Colon (tissue), 2 donors: ENCODE measurements around the gene SH3RF3.
"Not testable (repeated sequence)": the region's sequence is repeated elsewhere in the genome, so short reads cannot be mapped to it uniquely, and the experiment has no call there.

Experiments
- FAIRE-seq: peaks from 2 replicates; lab custom pipeline; 2012; peaks lifted over from hg19 to GRCh38; lab: Jason Lieb, UNC
- donor health status: control.
- donor health status: control.

The SH3RF3 gene

DNA sequence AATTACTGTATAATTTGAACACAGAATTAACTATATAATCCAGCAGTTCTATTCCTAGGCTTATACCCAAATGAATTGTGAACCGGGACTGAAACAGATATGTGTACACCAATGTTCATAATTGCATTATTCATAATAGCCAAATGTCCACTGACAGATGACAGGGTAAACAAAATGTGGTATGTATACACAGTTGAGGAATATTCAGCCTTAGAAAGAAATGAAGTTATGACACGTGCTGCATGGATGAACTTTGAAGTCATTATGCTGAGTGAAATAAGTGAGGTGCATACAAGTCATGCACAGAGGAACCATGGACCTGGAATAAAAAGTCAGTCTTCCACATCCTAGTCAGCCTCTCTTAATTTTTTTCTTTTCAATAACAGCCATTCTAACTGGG lies 91.9 kb downstream of the SH3RF3 start:
- no peak for FAIRE-seq

- FAIRE-seq = not testable (repeated sequence)
Measured at GRCh38 chr2:109221316-109221715, 92.3 kb downstream of the SH3RF3 start.

GRCh38 chr2:109222422-109222821 lies 93.4 kb downstream of the SH3RF3 start:
- no peak for FAIRE-seq

DNA sequence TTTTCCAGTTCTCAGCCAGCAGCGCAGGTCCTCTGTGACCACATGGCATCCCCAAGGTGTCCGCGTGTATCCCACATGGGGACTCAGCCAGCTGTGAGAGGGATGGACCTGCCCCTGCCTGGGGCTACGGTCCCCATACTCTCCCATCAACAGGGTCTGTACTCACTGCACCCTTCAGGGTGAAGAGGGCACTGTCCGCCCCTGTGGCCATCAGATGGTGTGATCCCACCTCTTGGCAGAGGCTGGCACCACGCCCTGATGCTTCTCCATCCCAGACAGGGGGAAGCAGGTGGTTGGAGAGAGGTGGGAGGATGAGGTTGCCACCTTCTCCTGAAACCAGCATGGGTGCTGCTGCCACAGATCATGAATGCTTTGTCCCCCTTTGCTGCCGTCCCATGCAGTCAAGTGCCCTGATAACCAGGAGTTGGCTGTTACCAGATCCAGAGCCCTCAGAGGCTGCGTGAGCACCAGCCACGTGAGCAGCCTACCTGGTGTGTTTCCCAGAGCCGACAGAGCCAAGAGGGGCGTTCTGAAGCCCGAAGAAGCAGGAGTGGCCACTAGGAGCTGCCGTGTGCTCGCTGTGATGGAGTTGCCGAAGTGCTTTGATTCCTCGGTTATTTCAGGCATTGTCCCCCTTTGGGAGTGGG lies 93.9 kb downstream of the SH3RF3 start:
- FAIRE-seq = no peak

DNA sequence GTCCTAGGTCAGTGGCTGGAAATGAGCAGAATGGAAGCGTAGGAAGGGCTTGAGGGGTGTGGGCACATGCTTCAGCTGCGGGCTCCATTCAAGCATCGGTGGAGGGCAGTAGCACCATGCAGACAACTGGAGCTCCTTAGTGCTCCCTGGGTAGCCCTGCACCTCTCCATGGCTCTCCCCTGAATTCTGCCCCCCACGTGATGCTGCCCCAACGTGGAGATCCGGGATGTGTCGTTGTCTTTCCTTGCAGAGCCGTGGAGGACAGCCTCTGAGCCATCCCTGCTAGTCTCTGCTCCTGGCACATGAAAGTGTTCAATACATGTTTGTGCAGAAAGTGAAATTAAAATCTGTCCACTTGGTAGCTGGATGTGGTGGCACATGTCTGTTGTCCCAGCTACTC lies 94.5 kb downstream of the SH3RF3 start:
- no peak for FAIRE-seq

DNA sequence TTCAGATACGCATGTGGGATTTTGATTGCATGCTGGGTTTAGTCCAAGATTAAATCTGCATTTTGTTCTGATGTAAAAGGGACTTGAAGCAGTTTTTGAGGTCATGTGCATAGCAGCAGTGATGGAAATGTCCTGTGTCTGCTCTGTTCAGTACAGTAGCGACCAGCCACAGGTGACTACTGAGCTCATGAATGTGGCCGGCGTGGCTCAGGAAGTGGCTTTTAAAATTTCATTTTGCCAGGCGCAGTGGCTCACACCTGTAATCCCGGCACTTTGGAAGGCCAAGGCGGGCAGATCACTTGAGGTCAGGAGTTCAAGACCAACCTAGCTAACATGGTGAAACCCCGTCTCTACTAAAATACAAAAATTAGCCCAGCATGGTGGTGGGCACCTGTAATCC lies 95.3 kb downstream of the SH3RF3 start:
- not testable (repeated sequence) for FAIRE-seq

DNA sequence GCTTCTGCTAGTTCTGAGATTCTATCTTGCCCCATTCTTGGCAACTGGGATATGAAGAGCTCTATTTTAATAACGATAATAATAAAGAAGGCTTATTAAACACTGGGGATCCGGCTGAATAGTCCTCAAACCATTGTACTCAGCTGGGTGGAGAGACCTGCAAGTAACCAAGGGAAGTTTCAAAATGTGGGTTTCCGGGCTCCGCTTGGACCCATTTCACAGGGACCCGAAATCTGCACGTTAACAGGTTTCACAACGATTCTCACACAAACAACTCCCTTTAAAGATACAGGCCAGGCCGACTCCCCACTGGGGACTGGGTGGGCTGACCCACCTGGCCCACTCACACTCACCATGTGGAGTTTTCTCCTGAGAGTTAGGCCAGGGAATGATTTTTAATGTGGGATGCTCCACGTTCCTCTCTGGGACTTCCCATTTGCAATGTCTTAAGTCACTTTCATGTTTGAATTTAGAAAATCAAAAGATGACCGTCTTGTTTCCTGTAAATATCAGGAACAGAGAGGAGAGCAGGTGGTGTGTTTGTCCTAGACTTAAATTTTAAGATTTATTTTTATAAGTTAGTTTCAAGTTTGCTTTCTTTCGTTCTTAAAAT lies 96.3 kb downstream of the SH3RF3 start:
- no peak for FAIRE-seq

DNA sequence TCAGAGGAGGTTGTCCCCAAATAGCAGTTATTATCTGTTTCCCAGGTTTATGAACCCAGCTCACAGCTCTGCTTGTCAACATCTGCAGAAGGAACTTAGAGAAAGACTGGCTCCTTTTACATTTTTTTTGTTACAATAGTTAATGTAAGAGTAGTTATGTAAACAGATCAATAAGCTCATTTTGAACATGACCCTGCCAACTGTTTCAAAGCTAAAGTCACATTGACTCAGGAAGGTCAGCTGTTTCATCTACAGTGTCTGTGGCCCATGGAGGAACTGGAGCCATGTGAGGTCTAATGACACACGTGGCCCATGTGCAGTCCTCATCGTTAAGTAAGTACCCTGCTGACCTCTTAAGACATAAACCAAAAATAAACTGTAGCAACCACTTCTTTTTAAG lies 97.1 kb downstream of the SH3RF3 start:
- FAIRE-seq = no peak

GRCh38 chr2:109226622-109227021 lies 97.6 kb downstream of the SH3RF3 start:
- no peak for FAIRE-seq

DNA sequence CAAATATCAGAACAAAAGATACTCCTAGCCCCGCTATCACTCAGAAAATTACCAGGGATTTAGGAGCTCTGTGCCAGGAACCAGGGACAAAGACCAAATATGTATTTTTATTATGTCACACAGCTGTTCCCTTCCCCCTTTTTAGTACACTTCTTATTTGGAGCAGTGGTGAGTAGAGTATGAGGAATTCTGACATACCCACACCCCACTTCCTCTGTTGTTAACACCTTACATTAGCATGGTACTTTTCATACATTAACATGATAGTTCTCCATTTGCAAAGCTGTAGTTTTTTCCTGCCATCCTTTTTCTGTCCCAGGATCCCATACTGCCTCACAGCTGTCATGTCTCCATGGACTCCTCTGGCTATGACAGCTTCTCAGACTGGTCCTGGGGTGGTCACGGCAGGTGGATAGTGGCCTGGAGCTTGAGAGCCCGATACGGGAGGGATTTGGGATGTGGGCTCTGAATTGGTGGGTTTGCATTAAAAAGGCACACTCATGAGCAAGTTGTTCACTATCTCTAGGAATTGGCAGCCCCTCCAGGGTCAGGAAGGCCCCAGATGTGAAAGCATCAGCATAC lies 100.2 kb downstream of the SH3RF3 start:
- FAIRE-seq = no peak

DNA sequence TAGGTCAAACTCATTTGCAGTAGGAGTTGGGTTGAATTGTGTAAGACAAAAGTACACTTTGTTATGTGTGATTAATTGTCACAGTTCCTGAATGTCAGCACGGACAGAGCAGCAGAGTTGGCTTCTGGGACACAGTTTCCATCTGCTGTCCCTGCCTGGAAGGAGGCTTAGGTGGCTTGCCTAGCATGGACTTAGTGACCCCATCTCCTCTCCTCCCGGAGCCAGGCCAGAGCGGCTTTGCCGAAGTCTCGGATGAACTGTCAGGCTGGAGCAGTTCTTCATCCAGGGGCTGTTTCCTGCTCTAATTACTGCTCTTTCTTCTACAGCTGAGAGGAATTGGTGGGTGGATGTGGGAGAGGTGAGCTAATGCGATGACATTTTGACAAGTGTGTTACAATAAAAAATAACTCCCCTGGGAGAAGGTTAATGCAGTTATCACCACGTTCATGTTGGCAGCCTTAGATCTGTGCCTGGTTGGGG lies 102.0 kb downstream of the SH3RF3 start:
- FAIRE-seq = no peak

DNA sequence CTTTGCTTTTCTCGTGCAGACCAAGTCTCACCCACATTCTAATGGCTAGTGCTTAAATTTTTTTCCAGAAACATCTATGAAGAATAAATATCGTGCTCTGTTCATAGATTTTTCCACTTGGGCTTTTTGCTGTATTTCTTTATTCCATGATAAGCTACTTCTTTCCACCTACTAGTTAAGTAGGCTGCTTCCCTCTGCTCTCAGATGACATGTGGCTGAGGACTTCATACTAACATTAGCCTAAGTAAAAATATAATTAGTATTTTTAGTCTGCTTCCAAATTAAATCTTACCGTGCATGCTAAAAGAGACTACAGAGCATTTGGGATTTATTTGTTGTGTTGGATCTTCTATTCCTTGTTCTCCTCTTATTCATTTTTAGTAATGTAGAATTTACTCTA lies 102.4 kb downstream of the SH3RF3 start:
- no peak for FAIRE-seq

DNA sequence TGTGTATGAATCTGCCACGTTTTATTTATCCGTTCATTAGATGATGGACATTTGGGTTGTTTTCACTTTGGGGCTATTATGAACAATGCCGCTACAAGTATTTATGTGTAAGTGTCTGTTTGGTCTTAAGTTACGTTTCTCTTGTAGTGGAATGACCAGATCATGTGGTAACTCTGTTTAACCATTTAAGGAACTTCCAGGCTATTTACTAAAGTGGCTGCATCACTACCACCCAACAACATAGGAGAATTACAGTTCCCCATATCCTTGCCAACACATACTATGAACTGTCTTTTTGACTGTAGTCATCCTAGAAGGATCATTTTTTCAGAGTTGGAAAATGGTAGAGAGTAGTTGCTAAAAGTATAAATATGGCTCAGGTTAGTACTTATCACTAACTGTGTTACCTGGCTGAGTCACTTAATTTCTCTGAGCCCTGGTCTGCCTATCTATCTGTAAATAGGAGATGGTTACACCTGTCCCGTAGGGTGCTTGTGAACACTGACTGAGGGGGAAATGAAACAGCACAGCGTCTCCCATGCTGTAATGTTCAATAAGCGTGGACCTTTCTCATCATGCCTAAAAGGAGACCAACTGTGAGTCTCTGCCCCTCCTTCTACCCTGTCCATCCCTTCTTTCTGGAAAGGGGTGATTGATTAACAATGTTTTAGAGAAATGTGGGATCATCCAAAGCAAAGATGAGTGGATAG lies 103.1 kb downstream of the SH3RF3 start:
- no peak for FAIRE-seq

DNA sequence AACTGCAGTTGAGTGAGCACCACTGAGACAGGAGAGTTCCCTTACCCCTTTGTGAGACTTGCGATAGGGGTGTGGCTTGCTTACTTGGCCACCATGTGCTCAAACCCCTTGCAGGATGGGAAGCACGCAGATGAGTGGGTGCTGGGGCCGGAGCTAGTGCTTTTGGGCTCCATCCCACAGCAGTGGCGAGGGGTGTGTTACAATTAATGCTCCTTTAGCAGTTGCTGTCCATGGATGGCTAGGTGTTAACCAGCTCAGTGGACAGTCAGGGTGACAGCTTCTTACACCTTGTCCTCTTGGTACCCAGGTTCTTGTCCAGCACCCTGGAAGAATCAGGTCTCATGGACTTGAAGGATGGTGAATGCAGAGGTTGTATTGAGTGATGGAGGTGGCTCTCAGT lies 103.9 kb downstream of the SH3RF3 start:
- FAIRE-seq = no peak

- FAIRE-seq = no peak
Measured at GRCh38 chr2:109233643-109234042, 104.6 kb downstream of the SH3RF3 start.

DNA sequence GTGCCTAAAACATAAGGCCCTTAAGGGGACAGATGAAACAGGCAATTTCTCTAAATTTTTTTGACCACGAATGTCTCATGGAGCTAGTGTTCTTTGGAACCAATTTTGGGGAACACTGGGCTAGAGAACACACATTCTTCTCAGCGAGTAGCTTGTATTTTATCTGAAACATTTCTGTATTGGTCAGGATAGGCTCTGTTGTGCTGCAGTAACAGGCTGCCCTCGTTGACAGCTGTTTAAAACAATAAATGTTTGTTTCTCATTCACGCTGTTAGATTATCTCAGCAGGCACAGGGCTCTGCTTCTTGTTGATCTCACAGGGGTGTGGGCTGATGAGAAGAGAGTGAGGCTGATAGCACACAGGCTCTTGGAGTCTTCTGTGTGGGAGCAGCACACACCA lies 105.3 kb downstream of the SH3RF3 start:
- no peak for FAIRE-seq

- no peak for FAIRE-seq
Measured at GRCh38 chr2:109236147-109236546, 107.1 kb downstream of the SH3RF3 start.

DNA sequence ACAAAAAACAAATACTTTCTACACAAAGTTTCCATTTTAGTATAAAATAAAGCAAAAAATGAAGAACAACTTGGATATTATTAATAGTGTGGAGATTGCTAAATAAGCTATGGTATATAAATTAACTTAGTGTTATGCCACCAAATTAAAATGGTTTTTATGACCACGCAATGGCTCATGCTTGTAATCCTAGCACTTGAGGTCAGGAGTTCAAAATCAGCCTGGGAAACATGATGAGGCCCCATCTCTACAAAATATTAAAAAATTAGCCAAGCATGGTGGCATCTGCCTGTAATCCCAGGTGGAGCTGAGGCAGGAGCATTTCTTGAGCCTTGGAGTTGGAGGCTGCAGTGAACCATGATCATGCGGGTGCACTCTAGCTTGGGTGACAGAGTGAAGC lies 108.8 kb downstream of the SH3RF3 start:
- no peak for FAIRE-seq

GRCh38 chr2:109238580-109238979 lies 109.6 kb downstream of the SH3RF3 start:
- FAIRE-seq = no peak

GRCh38 chr2:109239720-109240119 lies 110.7 kb downstream of the SH3RF3 start:
- FAIRE-seq = no peak

DNA sequence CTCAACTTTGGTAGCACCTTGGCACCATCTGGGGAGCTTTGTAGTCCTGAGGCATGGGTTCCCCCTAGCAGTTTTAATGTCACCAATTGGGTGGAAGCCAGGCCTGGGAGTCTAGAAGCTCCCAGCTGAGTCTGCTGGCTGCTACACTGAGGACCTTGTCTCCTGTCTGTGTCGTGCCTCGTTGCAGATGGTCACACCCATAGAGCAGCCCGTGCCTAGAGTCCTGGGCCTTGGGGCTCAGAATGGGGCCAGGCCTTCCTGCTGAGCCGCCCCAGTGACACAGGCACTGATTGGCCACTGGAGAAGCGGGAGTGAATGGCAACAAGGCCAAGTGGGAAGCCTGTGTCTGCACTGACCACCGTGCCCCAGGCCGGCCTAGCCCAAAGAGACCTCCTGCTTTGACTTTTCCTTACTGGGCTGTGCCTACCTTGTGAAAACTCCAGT lies 113.2 kb downstream of the SH3RF3 start:
- no peak for FAIRE-seq

DNA sequence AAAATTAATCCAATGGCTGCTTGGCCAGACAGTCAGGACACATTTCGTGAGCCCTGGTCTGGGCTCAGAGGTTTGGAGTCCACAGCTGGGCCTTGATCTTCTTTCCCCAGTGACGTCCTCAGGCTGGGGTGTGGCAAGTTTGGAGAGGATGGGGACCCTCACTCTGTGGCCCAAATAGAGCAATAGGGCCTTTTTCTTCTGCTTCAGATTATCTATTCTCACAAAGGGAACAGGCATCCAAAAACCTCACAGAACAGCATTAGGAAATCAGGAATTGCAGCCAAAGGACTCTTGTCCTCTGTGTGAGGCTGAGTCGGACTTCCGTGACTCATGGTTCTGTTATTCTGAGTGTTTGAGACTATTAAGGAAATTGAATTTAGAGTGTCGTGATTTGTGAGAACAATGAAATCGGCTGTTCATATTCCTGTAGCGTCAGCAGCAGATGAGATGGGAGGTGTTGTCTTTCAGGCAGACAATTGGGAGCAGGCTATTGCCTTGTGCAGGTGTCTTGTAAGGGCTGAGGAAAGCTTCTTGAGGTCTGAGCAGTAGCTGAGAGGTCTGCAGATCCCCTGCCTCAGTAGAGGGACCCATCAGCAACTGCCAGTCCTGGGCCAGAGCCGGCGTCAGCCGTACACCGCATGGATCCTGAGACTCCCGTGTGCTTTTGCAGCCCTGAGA lies 113.8 kb downstream of the SH3RF3 start:
- FAIRE-seq = no peak
